HG03045 (cell line): ENCODE results near the gene OR2V2.
A peak's percentile ranks its signal among the peaks of the same experiment; 100 is the strongest.
"Not testable (repeated sequence)": the region's sequence is repeated elsewhere in the genome, so short reads cannot be mapped to it uniquely, and the experiment has no call there.

Experiments used
- ATAC-seq: cut with Tn5 transposase; IDR thresholded peaks from one replicate; pipeline ENCODE4 v1.9.1; 2021; ENCODE audit warnings: mild to moderate bottlenecking, moderate library complexity; ENCODE audit not compliant: unreplicated experiment

OR2V2 gene

DNA sequence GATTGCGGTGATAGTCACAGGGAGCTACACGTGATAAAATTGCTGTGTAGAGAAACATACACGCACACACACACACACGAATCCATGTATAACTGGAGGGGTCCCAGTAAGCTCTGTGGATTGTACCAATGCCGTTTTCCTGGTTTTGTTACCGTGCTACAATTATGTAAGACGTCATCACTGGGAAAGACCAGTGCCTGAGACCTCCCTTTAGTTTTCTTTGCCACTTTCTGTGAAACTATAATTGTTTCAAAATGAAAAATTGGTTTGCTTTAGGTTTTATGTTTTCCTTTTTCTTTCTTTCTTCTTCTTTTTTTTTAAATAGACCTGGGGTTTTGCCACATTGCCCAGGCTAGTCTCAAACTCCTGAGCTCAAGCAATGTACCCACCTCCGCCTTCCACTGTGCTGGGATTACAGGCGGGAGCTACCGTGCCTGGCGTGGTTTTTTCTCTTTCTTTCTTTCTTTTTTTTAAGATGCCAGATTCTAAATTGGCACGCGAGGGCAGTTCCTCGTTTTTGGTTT, 21.3 kb downstream of the OR2V2 start:
- no peak for ATAC-seq

GRCh38 chr5:181169459-181170236, 22.3 kb downstream of the OR2V2 start:
- not testable (repeated sequence) for ATAC-seq

- ATAC-seq, result no peak
Measured at GRCh38 chr5:181170237-181170825, 22.9 kb downstream of the OR2V2 start.

DNA sequence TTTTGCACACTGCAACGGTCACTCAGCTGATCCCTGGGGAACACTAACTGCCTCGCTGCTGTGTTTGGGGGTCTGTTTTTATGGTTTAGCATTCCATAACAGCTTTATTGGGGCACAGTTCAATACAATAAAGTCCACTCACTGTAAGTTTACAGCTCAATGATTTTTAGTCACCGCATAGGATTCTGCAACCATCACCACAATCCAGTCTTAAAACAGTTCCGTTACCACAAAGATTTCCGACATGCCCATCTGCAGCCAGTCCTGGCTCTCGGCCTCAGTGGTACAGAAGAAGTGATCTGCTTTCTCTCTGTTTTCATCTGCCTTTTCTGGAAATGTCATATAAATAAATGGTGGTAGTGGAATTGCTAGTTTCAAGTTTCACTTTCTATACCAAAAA, 23.6 kb downstream of the OR2V2 start:
- ATAC-seq, result no peak

DNA sequence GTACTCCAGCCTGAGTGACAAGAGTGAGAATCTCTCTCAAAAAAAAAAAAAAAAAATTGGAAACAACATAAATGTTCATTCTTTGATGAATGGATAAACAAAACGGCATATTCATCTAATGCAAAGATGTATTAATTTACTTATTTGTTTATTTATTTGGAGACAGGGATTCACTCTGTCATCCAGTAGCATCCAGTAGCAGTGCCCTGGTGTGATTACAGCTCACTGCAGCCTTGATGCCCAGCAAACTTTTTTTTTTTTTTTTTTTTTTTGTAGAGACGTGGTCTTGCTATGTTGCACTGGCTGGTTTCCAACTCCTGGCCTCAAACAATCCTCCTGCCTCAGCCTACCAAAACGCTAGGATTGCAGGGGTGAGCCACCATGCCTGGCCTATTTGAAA, 24.4 kb downstream of the OR2V2 start:
- no peak for ATAC-seq

- peak; percentile 42 for ATAC-seq
Measured at GRCh38 chr5:181173027-181173419, 25.6 kb downstream of the OR2V2 start.

DNA sequence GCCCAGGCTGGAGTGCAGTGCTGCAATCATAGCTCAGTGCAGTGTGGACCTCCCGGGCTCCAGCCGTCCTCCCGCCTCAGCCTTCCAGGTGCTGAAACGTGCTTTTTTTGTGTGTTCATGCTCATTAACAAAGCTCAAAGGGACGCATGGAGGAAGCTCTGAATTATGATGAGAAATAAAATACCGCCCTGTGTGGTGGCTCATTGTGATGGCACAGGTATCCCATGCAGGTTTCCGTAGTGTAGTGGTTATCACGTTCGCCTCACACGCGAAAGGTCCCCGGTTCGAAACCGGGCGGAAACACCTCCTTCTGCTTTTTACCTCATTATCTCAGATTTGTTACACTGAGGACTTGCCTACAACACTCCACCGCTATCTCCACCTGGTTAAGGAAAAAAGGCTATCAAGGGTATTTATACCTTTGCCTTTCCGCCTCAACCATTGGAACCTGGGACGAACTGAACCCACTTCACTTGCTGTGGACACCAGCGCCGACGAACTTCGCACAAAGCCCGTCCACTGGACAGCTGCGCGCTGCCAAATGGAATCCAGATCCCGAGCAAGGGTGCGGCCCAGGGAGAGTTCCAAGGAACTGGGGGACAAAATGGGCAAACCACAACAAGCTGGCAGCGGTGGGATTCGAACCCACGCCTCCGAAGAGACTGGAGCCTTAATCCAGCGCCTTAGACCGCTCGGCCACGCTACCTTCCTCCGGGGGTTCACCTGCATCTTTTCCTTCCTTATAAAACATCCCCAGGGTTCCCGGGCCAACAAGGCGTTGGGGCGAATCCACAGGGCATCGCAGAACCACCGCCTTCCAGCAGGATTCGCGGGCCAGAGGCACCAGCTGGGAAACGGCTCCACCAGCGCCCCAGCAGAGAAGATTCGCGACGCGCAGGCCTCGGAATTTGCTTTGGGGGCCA, 26.3 kb downstream of the OR2V2 start:
- peak; percentile 64 for ATAC-seq

DNA sequence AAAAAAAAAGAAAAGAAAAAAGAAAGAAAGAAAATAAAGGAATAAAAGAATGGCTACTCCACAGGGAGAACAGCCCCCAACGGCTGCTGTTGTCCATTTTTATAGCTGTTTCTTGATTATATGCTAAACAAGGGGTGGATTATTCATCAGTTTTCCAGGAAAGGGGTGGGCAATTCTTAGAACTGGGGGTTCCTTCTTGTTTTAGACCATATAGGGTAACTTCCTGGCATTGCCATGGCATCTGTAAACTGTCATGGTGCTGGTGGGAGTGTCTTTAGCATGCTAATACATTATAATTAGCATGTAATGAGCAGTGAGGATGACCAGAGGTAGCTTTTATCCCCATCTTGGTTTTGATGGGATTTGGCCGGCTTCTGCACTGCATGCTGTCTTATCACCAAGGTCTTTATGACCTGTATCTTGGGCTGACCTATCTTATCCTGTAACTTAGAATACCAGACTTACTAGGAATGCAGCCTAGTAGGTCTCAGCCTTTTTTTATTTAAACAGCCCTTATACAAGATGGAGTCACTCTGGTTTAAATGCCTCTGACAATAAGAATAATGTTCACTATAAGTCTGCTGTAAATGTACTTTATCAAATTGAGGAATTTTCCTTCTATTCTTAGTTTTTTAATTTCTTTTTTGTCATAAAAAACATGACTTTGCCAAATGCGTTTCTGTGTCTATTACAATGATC, 29.0 kb downstream of the OR2V2 start:
- ATAC-seq, result no peak

- ATAC-seq, result not testable (repeated sequence)
Measured at GRCh38 chr5:181177559-181177958, 30.2 kb downstream of the OR2V2 start.

GRCh38 chr5:181181650-181182565, 34.5 kb downstream of the OR2V2 start:
- ATAC-seq, result peak; percentile 44

DNA sequence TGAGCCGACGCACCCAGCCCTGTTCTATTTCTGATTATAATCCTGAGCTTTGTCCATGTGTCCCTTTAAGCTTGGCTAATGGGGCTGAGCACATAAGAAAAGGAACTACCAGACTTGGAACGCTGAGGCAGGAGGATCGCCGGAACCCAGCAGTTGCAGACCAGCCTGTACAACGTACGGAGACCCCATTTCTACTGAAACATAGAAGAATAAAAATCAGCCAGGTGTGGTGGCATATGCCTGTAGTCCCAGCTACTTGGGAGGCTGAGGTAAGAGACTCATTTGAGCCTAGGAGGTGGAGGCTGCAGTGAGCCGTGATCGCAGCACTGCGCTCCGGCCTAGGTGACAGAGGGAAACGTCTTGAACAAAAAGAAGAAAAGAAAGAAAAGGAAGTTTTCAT, 35.3 kb downstream of the OR2V2 start:
- no peak for ATAC-seq

- ATAC-seq, result no peak
Measured at GRCh38 chr5:181184845-181185216, 37.4 kb downstream of the OR2V2 start.

GRCh38 chr5:181185560-181185959, 38.2 kb downstream of the OR2V2 start:
- no peak for ATAC-seq

- ATAC-seq, result no peak
Measured at GRCh38 chr5:181186022-181186421, 38.6 kb downstream of the OR2V2 start.

GRCh38 chr5:181186986-181187499, 39.7 kb downstream of the OR2V2 start:
- ATAC-seq, result no peak

GRCh38 chr5:181187500-181188213, 40.3 kb downstream of the OR2V2 start:
- ATAC-seq, result no peak

GRCh38 chr5:181188700-181189362, 41.4 kb downstream of the OR2V2 start:
- ATAC-seq, result no peak

DNA sequence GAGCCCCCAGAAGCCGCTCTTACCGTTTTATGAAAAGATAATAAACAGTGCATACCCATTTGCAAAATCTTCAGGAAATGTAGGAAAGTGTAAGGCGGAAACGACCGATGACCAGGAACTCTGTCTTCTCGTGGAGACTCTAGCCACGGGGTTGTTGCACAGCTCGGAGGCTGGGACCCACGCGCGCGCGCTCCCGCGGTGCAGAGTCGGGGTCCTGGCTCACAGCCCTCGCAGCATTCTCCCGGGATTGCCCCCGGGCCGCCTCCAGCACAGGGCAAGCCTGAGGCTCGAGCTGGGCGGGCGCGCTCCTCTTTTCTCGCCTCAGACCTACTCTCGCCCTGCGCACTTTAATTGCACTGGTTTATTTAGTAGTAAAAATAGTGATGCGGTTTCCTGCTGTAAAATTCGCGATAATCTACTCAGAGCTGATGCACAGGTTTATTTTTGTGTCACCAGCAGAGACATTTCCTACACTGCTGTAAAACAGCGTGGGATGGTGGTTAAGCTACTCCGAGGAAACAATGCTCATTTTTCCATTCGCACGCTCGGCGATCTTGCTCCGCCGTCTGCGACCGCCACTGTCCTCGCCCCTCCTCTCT, 42.1 kb downstream of the OR2V2 start:
- ATAC-seq, result no peak
